Smooth muscle cell (in vitro differentiated cells): ENCODE data around the gene TIPRL. TPM values are rescaled to one million over a fixed set of nuclear protein-coding genes. Genes with fewer than 3 reads are reported as not detected.

ENCODE experiments used
- DNase-seq: peaks from one replicate; lab custom pipeline; 2025; ENCODE audit not compliant: unreplicated experiment; lab: John Stamatoyannopoulos, UW
- H2AFZ ChIP-seq: fragments of 200-600 bp; sonication (generic); 2 replicates; pipeline ENCODE4 v1.6.0; 2016; ENCODE audit warnings: antibody characterized with exemption, low read depth, mild to moderate bottlenecking
- H3F3A ChIP-seq: fragments of 200-600 bp; sonication (generic); 2 replicates; pipeline ENCODE4 v1.6.0; 2017; ENCODE audit warnings: antibody characterized with exemption, low read depth
- H3K27ac ChIP-seq: fragments of 200-600 bp; sonication (generic); 2 replicates; pipeline ENCODE4 v1.5.1; 2016; ENCODE audit warnings: low read depth, mild to moderate bottlenecking
- H3K27me3 ChIP-seq: fragments of 200-600 bp; sonication (generic); 2 replicates; pipeline ENCODE4 v1.6.1; 2016; ENCODE audit warnings: low read depth, mild to moderate bottlenecking
- H3K36me3 ChIP-seq: fragments of 200-600 bp; sonication (generic); 2 replicates; pipeline ENCODE4 v1.5.1; 2016; ENCODE audit warnings: low read depth
- H3K4me1 ChIP-seq: fragments of 200-600 bp; sonication (generic); 2 replicates; pipeline ENCODE4 v1.5.1; 2016; ENCODE audit warnings: low read depth
- H3K4me2 ChIP-seq: fragments of 200-600 bp; sonication (generic); 2 replicates; pipeline ENCODE4 v1.6.0; 2016; ENCODE audit warnings: mild to moderate bottlenecking
- H3K4me3 ChIP-seq: fragments of 200-600 bp; sonication (generic); 2 replicates; pipeline ENCODE4 v1.5.1; 2016; ENCODE audit warnings: mild to moderate bottlenecking
- H3K79me2 ChIP-seq: fragments of 200-600 bp; sonication (generic); 2 replicates; pipeline ENCODE4 v1.6.0; 2016; ENCODE audit warnings: low read depth, mild to moderate bottlenecking
- H3K9ac ChIP-seq: fragments of 200-600 bp; sonication (generic); 2 replicates; pipeline ENCODE4 v1.6.0; 2016; ENCODE audit warnings: low read depth
- H3K9me3 ChIP-seq: fragments of 200-600 bp; sonication (generic); replicated peaks from 2 replicates; pipeline ENCODE4 v1.5.1; 2016; ENCODE audit warnings: low read depth
- H4K20me1 ChIP-seq: fragments of 200-600 bp; sonication (generic); 2 replicates; pipeline ENCODE4 v1.6.0; 2016; ENCODE audit warnings: low read depth
- WGBS: methylation state at CpG from one replicate; pipeline ENCODE4 v1.1.7; 2016; ENCODE audit warnings: low lambda C conversion rate; 5-methylcytosine and 5-hydroxymethylcytosine counted together
- polyA plus RNA-seq: library from polyadenylated mRNA; unstranded; fragments of >200 nt; fragmentation: Nextera tagmentation; extraction: Ambion mirVana; gene quantifications from 2 replicates; pipeline ENCODE4 v1.2.1, GENCODE V29; 2016
- total RNA-seq: library from RNA; depleted of rRNA; stranded (reverse); fragments of >200 nt; gene quantifications from 2 replicates; pipeline ENCODE4 v1.2.3, GENCODE V29; 2014
- TF ChIP-seq, protein P1 (sequence below): fragments of 200-600 bp; sonication (generic); IDR thresholded peaks from 2 replicates; pipeline ENCODE4 v1.5.1; 2017; ENCODE audit warnings: borderline replicate concordance, mild to moderate bottlenecking, antibody characterized with exemption; ENCODE audit not compliant: insufficient read depth, poor library complexity, severe bottlenecking

Gene TIPRL
- total and polyA plus RNA-seq, 2 experiments from 2014 or later, result 33.4 to 38.9 TPM

DNA sequence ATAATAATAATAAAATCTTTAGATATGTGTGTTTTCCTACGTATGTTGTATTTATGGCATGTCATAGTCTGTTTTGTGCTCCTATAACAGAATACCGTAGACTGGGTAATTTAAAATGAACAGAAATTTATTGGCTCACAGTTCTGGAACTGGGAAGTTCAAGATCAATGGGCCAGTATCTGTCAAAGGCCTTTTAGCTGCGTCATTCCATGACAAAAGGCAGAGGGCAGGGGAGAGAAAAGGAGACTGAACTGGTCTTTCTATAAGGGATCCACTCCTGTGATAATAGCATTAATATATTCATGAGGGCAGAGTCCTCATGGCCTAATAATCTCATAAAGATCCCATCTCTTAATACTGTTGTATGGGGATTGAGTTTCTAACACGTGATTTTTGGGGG, 39.9 kb downstream of the TIPRL start:
- no peaks in the 10 kb centered on the region for H4K20me1 ChIP-seq
- no peak overlapping the region for H3K4me3 ChIP-seq
- H3K27ac ChIP-seq, result no peak overlapping the region
- no peaks in the 10 kb centered on the region for H3F3A ChIP-seq
- H3K27me3 ChIP-seq, result no peaks in the 10 kb centered on the region
- H3K36me3 ChIP-seq, result no peaks in the 10 kb centered on the region
- H3K9ac ChIP-seq, result no peak overlapping the region
- 84% methylated on average over 4 of the region's 4 CpGs for WGBS
- H2AFZ ChIP-seq, result no peak overlapping the region
- H3K79me2 ChIP-seq, result no peaks in the 10 kb centered on the region
- TF ChIP-seq, protein P1, sequence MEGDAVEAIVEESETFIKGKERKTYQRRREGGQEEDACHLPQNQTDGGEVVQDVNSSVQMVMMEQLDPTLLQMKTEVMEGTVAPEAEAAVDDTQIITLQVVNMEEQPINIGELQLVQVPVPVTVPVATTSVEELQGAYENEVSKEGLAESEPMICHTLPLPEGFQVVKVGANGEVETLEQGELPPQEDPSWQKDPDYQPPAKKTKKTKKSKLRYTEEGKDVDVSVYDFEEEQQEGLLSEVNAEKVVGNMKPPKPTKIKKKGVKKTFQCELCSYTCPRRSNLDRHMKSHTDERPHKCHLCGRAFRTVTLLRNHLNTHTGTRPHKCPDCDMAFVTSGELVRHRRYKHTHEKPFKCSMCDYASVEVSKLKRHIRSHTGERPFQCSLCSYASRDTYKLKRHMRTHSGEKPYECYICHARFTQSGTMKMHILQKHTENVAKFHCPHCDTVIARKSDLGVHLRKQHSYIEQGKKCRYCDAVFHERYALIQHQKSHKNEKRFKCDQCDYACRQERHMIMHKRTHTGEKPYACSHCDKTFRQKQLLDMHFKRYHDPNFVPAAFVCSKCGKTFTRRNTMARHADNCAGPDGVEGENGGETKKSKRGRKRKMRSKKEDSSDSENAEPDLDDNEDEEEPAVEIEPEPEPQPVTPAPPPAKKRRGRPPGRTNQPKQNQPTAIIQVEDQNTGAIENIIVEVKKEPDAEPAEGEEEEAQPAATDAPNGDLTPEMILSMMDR, result no peak
- DNase-seq, result no peak
- H3K4me1 ChIP-seq, result no peaks in the 10 kb centered on the region
- H3K4me2 ChIP-seq, result no peak overlapping the region
- H3K9me3 ChIP-seq, result no peaks in the 10 kb centered on the region

GRCh38 chr1:168220470-168220871, 41.7 kb downstream of the TIPRL start:
- no peaks in the 10 kb centered on the region for H3F3A ChIP-seq
- H3K9ac ChIP-seq, result no peak overlapping the region
- H3K4me3 ChIP-seq, result no peak overlapping the region
- H3K79me2 ChIP-seq, result peaks cover 1% of the 10 kb centered on the region
- no peak overlapping the region for H3K27ac ChIP-seq
- TF ChIP-seq, protein P1, result no peak
- H2AFZ ChIP-seq, result no peak overlapping the region
- H3K4me1 ChIP-seq, result no peaks in the 10 kb centered on the region
- H3K4me2 ChIP-seq, result no peak overlapping the region
- H3K9me3 ChIP-seq, result no peaks in the 10 kb centered on the region
- no peaks in the 10 kb centered on the region for H3K27me3 ChIP-seq
- WGBS, result 73% methylated on average over 6 of the region's 6 CpGs
- no peaks in the 10 kb centered on the region for H3K36me3 ChIP-seq
- no peak for DNase-seq
- H4K20me1 ChIP-seq, result no peaks in the 10 kb centered on the region

DNA sequence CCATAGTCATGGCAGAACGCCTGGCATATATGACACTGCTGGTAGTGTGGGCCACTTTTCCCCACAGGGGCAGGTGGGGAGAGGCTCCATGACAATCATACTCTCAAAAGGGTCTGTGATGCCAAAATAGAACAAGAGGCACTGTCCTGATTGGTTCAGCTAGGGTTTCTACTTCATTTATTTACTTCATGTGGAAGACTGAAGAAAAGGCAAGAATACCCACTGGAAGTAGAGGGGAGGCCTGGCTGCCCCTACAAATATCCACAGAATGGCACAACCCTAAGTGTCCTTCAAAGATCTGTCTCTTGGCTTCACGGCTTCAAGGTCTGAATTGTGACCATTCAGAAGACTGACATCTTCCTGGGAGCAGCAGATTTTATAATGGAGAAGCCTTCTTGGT, 42.5 kb downstream of the TIPRL start:
- Histone ChIP-seq H3K4me3 (no peak overlapping the region), H3K9me3 (no peaks in the 10 kb centered on the region), H3K4me1 (no peaks in the 10 kb centered on the region), H3K36me3 (no peaks in the 10 kb centered on the region), H3K79me2 (peaks cover 7% of the 10 kb centered on the region), H3F3A (no peaks in the 10 kb centered on the region), H3K27ac (no peak overlapping the region), H3K9ac (no peak overlapping the region), H4K20me1 (no peaks in the 10 kb centered on the region), H3K27me3 (no peaks in the 10 kb centered on the region), H3K4me2 (no peak overlapping the region), H2AFZ (no peak overlapping the region)
- TF ChIP-seq, protein P1, result no peak
- 90% methylated on average over 2 of the region's 2 CpGs for WGBS
- DNase-seq, result no peak

GRCh38 chr1:168223261-168223660, 44.5 kb downstream of the TIPRL start:
- Histone ChIP-seq H4K20me1 (peaks cover 12% of the 10 kb centered on the region), H3K27ac (no peak overlapping the region), H3K27me3 (no peaks in the 10 kb centered on the region), H3K9ac (no peak overlapping the region), H3K9me3 (no peaks in the 10 kb centered on the region), H3F3A (no peaks in the 10 kb centered on the region), H2AFZ (no peak overlapping the region), H3K79me2 (peaks cover 27% of the 10 kb centered on the region), H3K36me3 (no peaks in the 10 kb centered on the region), H3K4me3 (no peak overlapping the region), H3K4me2 (no peak overlapping the region), H3K4me1 (peaks cover 9% of the 10 kb centered on the region)
- TF ChIP-seq, protein P1, result no peak
- no peak for DNase-seq
